ENCODE measurements around the gene LIG4. TPM values are rescaled to one million over a fixed set of nuclear protein-coding genes. Genes with fewer than 3 reads are reported as not detected.

The LIG4 gene
- total and polyA plus RNA-seq, 4 donors = 4.3 to 9.5 (median 5.2) TPM

DNA sequence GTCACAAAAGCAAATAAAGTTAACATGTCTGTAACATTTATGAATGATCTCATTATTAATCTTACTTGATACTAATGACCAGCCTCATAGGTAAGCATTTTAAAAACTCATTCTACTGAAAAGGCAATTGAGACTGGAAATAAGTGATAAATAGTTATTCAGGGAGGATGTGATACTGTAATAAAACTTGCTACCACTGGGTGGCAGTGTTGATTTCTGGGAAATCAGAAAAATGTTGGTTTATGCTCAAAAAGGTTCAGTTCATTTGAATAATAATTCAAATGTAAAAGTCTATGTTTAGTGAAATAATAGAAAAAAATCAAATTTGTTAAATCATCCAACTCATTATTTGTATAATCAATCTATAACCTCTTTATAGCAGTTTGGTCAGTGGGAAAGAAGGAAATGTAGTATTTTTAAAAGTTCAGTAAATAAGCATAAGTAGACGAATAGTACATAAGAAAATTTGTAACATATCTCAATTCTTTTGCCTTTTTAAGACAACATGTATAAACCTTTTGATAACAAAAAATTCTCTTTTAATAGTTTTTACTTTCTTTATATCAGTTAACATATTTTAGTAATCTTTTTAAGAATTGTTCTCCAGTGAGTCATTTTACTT is 12.4 kb upstream of the LIG4 start:
- peak; percentile 79 to 87 for TF ChIP-seq RAD21 (IDR thresholded peaks at IDR 0.05)
- TF ChIP-seq NR2F2 (IDR thresholded peaks at IDR 0.05) = no peak
- TF ChIP-seq JUND (IDR thresholded peaks at IDR 0.05) = no peak
- TF ChIP-seq, protein P1, sequence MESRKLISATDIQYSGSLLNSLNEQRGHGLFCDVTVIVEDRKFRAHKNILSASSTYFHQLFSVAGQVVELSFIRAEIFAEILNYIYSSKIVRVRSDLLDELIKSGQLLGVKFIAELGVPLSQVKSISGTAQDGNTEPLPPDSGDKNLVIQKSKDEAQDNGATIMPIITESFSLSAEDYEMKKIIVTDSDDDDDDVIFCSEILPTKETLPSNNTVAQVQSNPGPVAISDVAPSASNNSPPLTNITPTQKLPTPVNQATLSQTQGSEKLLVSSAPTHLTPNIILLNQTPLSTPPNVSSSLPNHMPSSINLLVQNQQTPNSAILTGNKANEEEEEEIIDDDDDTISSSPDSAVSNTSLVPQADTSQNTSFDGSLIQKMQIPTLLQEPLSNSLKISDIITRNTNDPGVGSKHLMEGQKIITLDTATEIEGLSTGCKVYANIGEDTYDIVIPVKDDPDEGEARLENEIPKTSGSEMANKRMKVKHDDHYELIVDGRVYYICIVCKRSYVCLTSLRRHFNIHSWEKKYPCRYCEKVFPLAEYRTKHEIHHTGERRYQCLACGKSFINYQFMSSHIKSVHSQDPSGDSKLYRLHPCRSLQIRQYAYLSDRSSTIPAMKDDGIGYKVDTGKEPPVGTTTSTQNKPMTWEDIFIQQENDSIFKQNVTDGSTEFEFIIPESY (IDR thresholded peaks at IDR 0.05) = no peak
- TF ChIP-seq, protein P2, sequence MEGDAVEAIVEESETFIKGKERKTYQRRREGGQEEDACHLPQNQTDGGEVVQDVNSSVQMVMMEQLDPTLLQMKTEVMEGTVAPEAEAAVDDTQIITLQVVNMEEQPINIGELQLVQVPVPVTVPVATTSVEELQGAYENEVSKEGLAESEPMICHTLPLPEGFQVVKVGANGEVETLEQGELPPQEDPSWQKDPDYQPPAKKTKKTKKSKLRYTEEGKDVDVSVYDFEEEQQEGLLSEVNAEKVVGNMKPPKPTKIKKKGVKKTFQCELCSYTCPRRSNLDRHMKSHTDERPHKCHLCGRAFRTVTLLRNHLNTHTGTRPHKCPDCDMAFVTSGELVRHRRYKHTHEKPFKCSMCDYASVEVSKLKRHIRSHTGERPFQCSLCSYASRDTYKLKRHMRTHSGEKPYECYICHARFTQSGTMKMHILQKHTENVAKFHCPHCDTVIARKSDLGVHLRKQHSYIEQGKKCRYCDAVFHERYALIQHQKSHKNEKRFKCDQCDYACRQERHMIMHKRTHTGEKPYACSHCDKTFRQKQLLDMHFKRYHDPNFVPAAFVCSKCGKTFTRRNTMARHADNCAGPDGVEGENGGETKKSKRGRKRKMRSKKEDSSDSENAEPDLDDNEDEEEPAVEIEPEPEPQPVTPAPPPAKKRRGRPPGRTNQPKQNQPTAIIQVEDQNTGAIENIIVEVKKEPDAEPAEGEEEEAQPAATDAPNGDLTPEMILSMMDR (IDR thresholded peaks at IDR 0.05; ENCODE audit: low read depth, low read length, missing input control) = peak; percentile 68
- TF ChIP-seq SP1 (IDR thresholded peaks at IDR 0.05) = no peak
- peaks cover 0 to 32% (median 10%) of the 10 kb centered on the region in 4 donors for H3K4me1 ChIP-seq (ENCODE audit: control insufficient read depth in 4 of 4, insufficient read depth in 4 of 4, low read length in 3 of 4)
- 88% methylated on average over 1 of the region's 1 CpG for WGBS
- no peak for DNase-seq (ENCODE audit: low spot score)
- no peak overlapping the region for H3K27ac ChIP-seq (ENCODE audit: low read depth in 1 of 2, low read length in 2 of 2)
- peaks cover 0 to 3% (median 0%) of the 10 kb centered on the region in 4 donors for H3K36me3 ChIP-seq (ENCODE audit: control insufficient read depth in 4 of 4, insufficient read depth in 3 of 4, low read depth in 1 of 4, low read length in 3 of 4)
- H3K4me3 ChIP-seq (ENCODE audit: low read depth in 1 of 3, low read length in 3 of 3) = no peak overlapping the region
- no peaks in the 10 kb centered on the region for H3K9me3 ChIP-seq (ENCODE audit: control insufficient read depth in 4 of 4, low read length in 3 of 4)
- H3K9ac ChIP-seq (ENCODE audit: low read depth in 1 of 2, low read length in 2 of 2) = no peak overlapping the region
- no peaks in the 10 kb centered on the region for H3K27me3 ChIP-seq (ENCODE audit: control insufficient read depth in 4 of 4, insufficient read depth in 4 of 4, low read length in 3 of 4)

DNA sequence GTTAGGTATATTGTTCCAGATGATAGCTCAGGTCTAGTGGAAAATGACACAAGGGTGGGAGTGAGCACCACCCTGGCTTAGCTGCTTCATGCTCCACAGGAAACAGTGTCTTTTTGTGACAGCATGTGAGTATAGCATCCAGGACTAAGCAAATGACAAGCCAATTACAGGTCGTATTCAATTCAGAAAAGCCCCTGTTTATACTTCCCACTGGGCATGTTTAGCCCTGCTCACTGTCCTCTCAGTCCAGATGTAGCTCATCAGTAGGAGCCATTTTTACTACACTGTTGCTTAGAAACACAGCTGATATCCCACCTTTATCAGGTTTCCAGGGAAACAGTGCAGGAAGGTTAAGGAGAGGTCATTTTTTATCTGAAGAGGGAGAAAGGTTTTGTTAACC is 10.8 kb upstream of the LIG4 start:
- H3K27me3 ChIP-seq (ENCODE audit: control insufficient read depth in 4 of 4, insufficient read depth in 4 of 4, low read length in 3 of 4) = no peaks in the 10 kb centered on the region
- H3K4me1 ChIP-seq (ENCODE audit: control insufficient read depth in 4 of 4, insufficient read depth in 4 of 4, low read length in 3 of 4) = peaks cover 2 to 32% (median 11%) of the 10 kb centered on the region in 4 donors
- no peak overlapping the region for H3K4me3 ChIP-seq (ENCODE audit: low read depth in 1 of 3, low read length in 3 of 3)
- TF ChIP-seq TAF1 (conservative IDR thresholded peaks at IDR 0.05) (no peak), SP1 (IDR thresholded peaks at IDR 0.05) (no peak), JUND (IDR thresholded peaks at IDR 0.05) (no peak), FOXA2 (IDR thresholded peaks at IDR 0.05) (no peak), HNF4A (conservative IDR thresholded peaks at IDR 0.05) (no peak), FOXA1 (IDR thresholded peaks at IDR 0.05) (no peak), GABPA (IDR thresholded peaks at IDR 0.05 in 1 of 2, conservative IDR thresholded peaks at IDR 0.05 in 1 of 2) (no peak), RXRA (IDR thresholded peaks at IDR 0.05) (no peak), HNF4G (IDR thresholded peaks at IDR 0.05) (no peak), EGR1 (IDR thresholded peaks at IDR 0.05; ENCODE audit: low read depth in 2 of 2) (no peak), NR2F2 (IDR thresholded peaks at IDR 0.05) (no peak), YY1 (IDR thresholded peaks at IDR 0.05) (no peak), RAD21 (IDR thresholded peaks at IDR 0.05) (no peak)
- TF ChIP-seq, protein P3, sequence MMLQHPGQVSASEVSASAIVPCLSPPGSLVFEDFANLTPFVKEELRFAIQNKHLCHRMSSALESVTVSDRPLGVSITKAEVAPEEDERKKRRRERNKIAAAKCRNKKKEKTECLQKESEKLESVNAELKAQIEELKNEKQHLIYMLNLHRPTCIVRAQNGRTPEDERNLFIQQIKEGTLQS (IDR thresholded peaks at IDR 0.05) = no peak
- TF ChIP-seq, protein P2 (IDR thresholded peaks at IDR 0.05; ENCODE audit: low read depth, low read length, missing input control) = no peak
- TF ChIP-seq, protein P4, sequence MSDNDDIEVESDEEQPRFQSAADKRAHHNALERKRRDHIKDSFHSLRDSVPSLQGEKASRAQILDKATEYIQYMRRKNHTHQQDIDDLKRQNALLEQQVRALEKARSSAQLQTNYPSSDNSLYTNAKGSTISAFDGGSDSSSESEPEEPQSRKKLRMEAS (IDR thresholded peaks at IDR 0.05) = no peak
- TF ChIP-seq, protein P1 (IDR thresholded peaks at IDR 0.05) = no peak
- TF ChIP-seq, protein P5, sequence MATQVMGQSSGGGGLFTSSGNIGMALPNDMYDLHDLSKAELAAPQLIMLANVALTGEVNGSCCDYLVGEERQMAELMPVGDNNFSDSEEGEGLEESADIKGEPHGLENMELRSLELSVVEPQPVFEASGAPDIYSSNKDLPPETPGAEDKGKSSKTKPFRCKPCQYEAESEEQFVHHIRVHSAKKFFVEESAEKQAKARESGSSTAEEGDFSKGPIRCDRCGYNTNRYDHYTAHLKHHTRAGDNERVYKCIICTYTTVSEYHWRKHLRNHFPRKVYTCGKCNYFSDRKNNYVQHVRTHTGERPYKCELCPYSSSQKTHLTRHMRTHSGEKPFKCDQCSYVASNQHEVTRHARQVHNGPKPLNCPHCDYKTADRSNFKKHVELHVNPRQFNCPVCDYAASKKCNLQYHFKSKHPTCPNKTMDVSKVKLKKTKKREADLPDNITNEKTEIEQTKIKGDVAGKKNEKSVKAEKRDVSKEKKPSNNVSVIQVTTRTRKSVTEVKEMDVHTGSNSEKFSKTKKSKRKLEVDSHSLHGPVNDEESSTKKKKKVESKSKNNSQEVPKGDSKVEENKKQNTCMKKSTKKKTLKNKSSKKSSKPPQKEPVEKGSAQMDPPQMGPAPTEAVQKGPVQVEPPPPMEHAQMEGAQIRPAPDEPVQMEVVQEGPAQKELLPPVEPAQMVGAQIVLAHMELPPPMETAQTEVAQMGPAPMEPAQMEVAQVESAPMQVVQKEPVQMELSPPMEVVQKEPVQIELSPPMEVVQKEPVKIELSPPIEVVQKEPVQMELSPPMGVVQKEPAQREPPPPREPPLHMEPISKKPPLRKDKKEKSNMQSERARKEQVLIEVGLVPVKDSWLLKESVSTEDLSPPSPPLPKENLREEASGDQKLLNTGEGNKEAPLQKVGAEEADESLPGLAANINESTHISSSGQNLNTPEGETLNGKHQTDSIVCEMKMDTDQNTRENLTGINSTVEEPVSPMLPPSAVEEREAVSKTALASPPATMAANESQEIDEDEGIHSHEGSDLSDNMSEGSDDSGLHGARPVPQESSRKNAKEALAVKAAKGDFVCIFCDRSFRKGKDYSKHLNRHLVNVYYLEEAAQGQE (IDR thresholded peaks at IDR 0.05) = no peak
- WGBS = 35% methylated on average over 1 of the region's 1 CpG
- no peak overlapping the region for H3K9ac ChIP-seq (ENCODE audit: low read depth in 1 of 2, low read length in 2 of 2)
- no peak overlapping the region for H3K27ac ChIP-seq (ENCODE audit: low read depth in 1 of 2, low read length in 2 of 2)
- no peak for DNase-seq (ENCODE audit: low spot score)
- H3K36me3 ChIP-seq (ENCODE audit: control insufficient read depth in 4 of 4, insufficient read depth in 3 of 4, low read depth in 1 of 4, low read length in 3 of 4) = peaks cover 0 to 3% (median 0%) of the 10 kb centered on the region in 4 donors
- no peaks in the 10 kb centered on the region for H3K9me3 ChIP-seq (ENCODE audit: control insufficient read depth in 4 of 4, low read length in 3 of 4)
